ENCODE data around the gene PCSK9.

PCSK9 gene

DNA sequence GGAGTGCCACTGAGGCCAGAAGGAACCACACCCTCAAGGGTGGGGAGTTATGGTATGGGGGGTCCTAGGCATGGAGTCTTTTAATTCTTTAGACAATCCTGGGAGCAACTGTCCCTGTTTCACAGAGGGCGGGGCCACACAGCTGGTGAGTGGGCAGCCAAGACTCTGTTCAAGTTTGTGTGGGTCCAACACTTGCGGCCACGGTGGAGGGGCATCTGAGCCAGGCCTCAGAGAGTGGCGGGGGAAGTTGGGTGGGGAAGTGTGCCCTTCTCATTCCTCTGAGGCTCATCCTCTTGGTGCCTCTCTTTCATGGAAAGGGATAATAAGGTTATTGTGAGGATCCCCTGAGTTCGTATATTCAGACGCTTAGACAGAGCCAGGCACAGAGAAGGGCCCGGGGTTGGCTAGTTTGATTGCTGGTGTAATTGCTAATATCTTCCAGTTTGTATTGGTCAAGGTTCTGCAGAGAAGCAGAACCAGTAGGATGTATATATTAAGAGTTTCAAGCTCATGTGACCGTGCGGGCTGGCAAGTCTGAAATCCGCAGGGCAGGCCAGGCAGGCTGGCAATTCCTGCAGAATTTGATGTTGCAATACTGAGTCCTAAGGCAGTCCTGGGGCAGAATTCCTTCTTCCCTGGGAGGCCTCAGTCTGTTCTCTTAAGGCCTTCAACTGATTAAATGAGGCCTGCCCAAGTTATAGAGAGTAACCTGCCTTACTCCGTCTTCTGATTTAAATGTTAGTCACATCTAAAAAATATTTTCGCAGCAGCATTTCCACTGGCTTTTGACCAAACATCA lies 15.9 kb downstream of the PCSK9 start:
- no peaks in the 10 kb centered on the region for H3K27me3 ChIP-seq (ENCODE audit: low read depth, low read length)
- no peaks in the 10 kb centered on the region for H3K9me3 ChIP-seq (ENCODE audit: insufficient read depth, low read length)
- H3K4me3 ChIP-seq (ENCODE audit: low read length): no peak overlapping the region
- H3K36me3 ChIP-seq (replicated peaks; ENCODE audit: low read depth, low read length): no peaks in the 10 kb centered on the region
- no peaks in the 10 kb centered on the region for H3K79me2 ChIP-seq (ENCODE audit: low read length)
- TF ChIP-seq, protein P1, sequence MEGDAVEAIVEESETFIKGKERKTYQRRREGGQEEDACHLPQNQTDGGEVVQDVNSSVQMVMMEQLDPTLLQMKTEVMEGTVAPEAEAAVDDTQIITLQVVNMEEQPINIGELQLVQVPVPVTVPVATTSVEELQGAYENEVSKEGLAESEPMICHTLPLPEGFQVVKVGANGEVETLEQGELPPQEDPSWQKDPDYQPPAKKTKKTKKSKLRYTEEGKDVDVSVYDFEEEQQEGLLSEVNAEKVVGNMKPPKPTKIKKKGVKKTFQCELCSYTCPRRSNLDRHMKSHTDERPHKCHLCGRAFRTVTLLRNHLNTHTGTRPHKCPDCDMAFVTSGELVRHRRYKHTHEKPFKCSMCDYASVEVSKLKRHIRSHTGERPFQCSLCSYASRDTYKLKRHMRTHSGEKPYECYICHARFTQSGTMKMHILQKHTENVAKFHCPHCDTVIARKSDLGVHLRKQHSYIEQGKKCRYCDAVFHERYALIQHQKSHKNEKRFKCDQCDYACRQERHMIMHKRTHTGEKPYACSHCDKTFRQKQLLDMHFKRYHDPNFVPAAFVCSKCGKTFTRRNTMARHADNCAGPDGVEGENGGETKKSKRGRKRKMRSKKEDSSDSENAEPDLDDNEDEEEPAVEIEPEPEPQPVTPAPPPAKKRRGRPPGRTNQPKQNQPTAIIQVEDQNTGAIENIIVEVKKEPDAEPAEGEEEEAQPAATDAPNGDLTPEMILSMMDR (IDR thresholded peaks at IDR 0.05; ENCODE audit: low read depth, low read length): no peak
- no peak for TF ChIP-seq EZH2phosphoT487 (IDR thresholded peaks at IDR 0.05; ENCODE audit: low read depth)
- H3K4me2 ChIP-seq (ENCODE audit: low read length): no peak overlapping the region
- no peaks in the 10 kb centered on the region for H3K4me1 ChIP-seq (ENCODE audit: low read length)
- no peak overlapping the region for H3K27ac ChIP-seq (ENCODE audit: low read length)
- H3K9ac ChIP-seq (ENCODE audit: low read length): no peak overlapping the region
- no peaks in the 10 kb centered on the region for H4K20me1 ChIP-seq (ENCODE audit: insufficient read depth, low read length)
- H2AFZ ChIP-seq (ENCODE audit: low read depth, low read length): no peak overlapping the region

DNA sequence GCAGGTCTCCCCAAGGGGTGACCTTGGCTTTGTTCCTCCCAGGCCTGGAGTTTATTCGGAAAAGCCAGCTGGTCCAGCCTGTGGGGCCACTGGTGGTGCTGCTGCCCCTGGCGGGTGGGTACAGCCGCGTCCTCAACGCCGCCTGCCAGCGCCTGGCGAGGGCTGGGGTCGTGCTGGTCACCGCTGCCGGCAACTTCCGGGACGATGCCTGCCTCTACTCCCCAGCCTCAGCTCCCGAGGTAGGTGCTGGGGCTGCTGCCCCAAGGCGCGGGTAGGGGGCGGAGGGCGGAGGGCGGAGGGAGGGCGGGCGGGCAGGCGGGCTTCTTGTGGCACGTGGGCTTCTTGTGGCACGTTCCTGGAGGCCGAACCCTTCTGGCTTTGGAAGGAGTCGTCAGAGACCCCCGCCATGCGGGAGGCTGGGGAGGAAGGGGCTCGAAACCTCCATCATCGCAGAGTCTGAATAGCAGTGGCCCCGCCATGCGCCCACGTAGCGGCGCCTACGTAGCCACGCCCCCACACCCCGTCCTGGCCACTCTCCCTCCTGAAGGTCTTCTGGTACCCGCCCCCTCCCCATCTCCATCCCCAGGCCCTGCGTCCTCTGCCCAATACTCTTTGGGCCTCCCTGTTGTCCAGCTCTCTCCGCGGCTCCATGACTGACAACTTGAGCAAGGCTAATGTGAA lies 16.7 kb downstream of the PCSK9 start:
- no peak for TF ChIP-seq EZH2phosphoT487 (IDR thresholded peaks at IDR 0.05; ENCODE audit: low read depth)
- Histone ChIP-seq H3K4me2 (ENCODE audit: low read length) (no peak overlapping the region), H3K9ac (ENCODE audit: low read length) (no peak overlapping the region), H3K4me1 (ENCODE audit: low read length) (no peaks in the 10 kb centered on the region), H3K9me3 (ENCODE audit: insufficient read depth, low read length) (no peaks in the 10 kb centered on the region), H3K4me3 (ENCODE audit: low read length) (no peak overlapping the region), H3K79me2 (ENCODE audit: low read length) (no peaks in the 10 kb centered on the region), H4K20me1 (ENCODE audit: insufficient read depth, low read length) (no peaks in the 10 kb centered on the region), H3K27ac (ENCODE audit: low read length) (no peak overlapping the region), H3K27me3 (ENCODE audit: low read depth, low read length) (no peaks in the 10 kb centered on the region), H2AFZ (ENCODE audit: low read depth, low read length) (no peak overlapping the region), H3K36me3 (replicated peaks; ENCODE audit: low read depth, low read length) (no peaks in the 10 kb centered on the region)

DNA sequence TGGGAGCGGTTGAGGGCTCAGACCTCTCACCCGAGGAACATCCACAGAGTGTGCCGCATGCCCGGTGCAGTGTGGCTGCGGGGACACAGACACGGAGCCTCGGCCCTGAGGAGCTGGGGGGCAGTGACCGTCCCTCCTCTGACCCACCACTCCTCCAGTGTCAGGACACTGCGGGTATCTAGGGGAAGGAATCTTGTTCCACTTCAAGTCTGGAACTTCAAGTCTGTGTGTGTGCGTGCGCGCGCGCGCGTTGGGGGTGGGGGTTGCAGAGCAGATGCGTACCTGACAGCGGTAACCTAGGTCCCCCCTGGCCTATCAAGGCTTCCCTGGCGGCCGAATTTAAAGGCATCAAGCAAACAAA lies 17.3 kb downstream of the PCSK9 start:
- no peaks in the 10 kb centered on the region for H3K36me3 ChIP-seq (replicated peaks; ENCODE audit: low read depth, low read length)
- no peak overlapping the region for H2AFZ ChIP-seq (ENCODE audit: low read depth, low read length)
- no peak overlapping the region for H3K4me3 ChIP-seq (ENCODE audit: low read length)
- no peak overlapping the region for H3K9ac ChIP-seq (ENCODE audit: low read length)
- no peak overlapping the region for H3K27ac ChIP-seq (ENCODE audit: low read length)
- TF ChIP-seq EZH2phosphoT487 (IDR thresholded peaks at IDR 0.05; ENCODE audit: low read depth): no peak
- TF ChIP-seq, protein P1 (IDR thresholded peaks at IDR 0.05; ENCODE audit: low read depth, low read length): no peak
- no peaks in the 10 kb centered on the region for H3K79me2 ChIP-seq (ENCODE audit: low read length)
- H3K4me1 ChIP-seq (ENCODE audit: low read length): no peaks in the 10 kb centered on the region
- no peak overlapping the region for H3K4me2 ChIP-seq (ENCODE audit: low read length)
- H3K9me3 ChIP-seq (ENCODE audit: insufficient read depth, low read length): no peaks in the 10 kb centered on the region
- H3K27me3 ChIP-seq (ENCODE audit: low read depth, low read length): no peaks in the 10 kb centered on the region
- no peaks in the 10 kb centered on the region for H4K20me1 ChIP-seq (ENCODE audit: insufficient read depth, low read length)

DNA sequence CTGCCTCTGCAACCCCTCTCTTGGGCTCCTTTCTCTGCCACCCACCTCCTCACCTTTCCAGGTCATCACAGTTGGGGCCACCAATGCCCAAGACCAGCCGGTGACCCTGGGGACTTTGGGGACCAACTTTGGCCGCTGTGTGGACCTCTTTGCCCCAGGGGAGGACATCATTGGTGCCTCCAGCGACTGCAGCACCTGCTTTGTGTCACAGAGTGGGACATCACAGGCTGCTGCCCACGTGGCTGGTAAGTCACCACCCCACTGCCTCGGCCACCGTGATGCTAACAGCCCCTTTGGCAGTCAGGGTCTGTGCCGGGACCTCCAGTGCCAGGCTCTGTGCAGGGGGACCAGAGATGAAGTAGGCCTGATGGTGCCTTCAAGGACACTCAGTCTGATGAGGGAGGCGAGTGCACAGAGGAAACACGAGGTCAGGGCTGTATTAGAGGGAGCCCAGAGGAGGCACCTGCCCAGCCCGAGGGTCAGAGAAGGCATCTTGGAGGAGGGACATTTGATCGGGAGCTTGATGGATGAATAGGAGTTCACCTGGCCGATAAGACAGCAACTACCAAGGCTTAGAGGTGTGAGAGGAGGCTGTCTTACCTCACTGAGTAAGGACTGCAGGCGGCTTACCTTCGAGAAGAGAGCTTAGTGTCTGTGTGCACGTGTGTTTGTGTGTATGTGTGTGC lies 18.1 kb downstream of the PCSK9 start:
- Histone ChIP-seq H3K9me3 (ENCODE audit: insufficient read depth, low read length) (no peaks in the 10 kb centered on the region), H2AFZ (ENCODE audit: low read depth, low read length) (no peak overlapping the region), H3K9ac (ENCODE audit: low read length) (no peak overlapping the region), H3K4me3 (ENCODE audit: low read length) (no peak overlapping the region), H3K79me2 (ENCODE audit: low read length) (no peaks in the 10 kb centered on the region), H3K36me3 (replicated peaks; ENCODE audit: low read depth, low read length) (no peaks in the 10 kb centered on the region), H3K4me1 (ENCODE audit: low read length) (no peaks in the 10 kb centered on the region), H3K27ac (ENCODE audit: low read length) (no peak overlapping the region), H3K27me3 (ENCODE audit: low read depth, low read length) (no peaks in the 10 kb centered on the region), H3K4me2 (ENCODE audit: low read length) (no peak overlapping the region), H4K20me1 (ENCODE audit: insufficient read depth, low read length) (no peaks in the 10 kb centered on the region)
- no peak for TF ChIP-seq EZH2phosphoT487 (IDR thresholded peaks at IDR 0.05; ENCODE audit: low read depth)
- TF ChIP-seq, protein P1 (IDR thresholded peaks at IDR 0.05; ENCODE audit: low read depth, low read length): no peak

Data from OCI-LY3 (cell line).